Measurements from ENCODE around the gene CYFIP1.

CYFIP1 gene

DNA sequence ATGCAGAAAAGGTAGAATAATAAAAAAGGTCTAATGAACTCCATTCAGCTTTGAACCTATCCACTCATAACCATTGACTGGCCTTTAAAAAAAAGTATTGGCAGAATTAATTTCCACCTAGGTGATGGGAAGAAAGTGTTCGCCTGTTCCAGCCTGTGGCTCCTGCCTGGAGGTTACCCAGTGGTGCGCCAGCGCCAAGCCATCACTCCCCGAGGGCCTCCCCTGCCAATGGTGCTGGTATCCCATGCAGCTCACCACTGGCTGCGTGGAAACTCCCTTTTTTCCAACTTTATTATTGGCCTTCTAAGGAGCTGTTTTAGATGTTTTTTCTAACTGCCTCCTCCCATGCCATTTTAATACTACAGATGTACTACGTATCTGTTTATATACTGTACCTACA is 112.3 kb downstream of the CYFIP1 start:
- Histone ChIP-seq H3K36me3 (ENCODE audit: low read length) (peaks cover 17% of the 10 kb centered on the region), H3K9me2 (replicated peaks; ENCODE audit: insufficient read depth, low read length) (no peaks in the 10 kb centered on the region), H2AFZ (ENCODE audit: low read depth, low read length, severe bottlenecking) (no peak overlapping the region), H3K27me3 (ENCODE audit: low read length) (no peaks in the 10 kb centered on the region), H3K79me2 (ENCODE audit: insufficient read depth, low read length) (0 out of 2 replicates have a peak, but pooled peaks cover 5% of the 10 kb centered on the region), H3F3A (ENCODE audit: insufficient read depth) (no peaks in the 10 kb centered on the region; the same call in 1 of the 2 replicates), H3K9me3 (ENCODE audit: insufficient read depth, low read length) (no peaks in the 10 kb centered on the region), H3K27ac (ENCODE audit: low read depth, low read length) (no peak overlapping the region), H3K4me3 (ENCODE audit: insufficient read depth, low read length, poor library complexity, severe bottlenecking) (no peak overlapping the region), H4K20me1 (ENCODE audit: low read depth, low read length) (no peaks in the 10 kb centered on the region), H3K9ac (ENCODE audit: low read length) (no peak overlapping the region), H3K4me2 (ENCODE audit: low read depth, low read length, poor library complexity, severe bottlenecking) (no peak overlapping the region)
- no peak for TF ChIP-seq EZH2phosphoT487 (conservative IDR thresholded peaks at IDR 0.05; ENCODE audit: low read length)

DNA sequence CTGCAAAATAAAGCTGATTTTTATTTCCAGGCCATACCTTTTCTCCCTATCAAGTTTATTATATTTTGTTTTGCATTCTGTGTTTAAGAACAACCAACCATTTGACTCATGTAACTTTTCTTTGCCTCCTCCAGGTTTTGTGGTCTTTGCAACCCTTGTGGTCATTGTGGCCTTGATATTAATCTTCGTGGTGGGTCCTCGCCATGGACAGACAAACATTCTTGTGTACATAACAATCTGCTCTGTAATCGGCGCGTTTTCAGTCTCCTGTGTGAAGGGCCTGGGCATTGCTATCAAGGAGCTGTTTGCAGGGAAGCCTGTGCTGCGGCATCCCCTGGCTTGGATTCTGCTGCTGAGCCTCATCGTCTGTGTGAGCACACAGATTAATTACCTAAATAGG is 114.1 kb downstream of the CYFIP1 start:
- Histone ChIP-seq H3K4me3 (ENCODE audit: insufficient read depth, low read length, poor library complexity, severe bottlenecking) (no peak overlapping the region), H4K20me1 (ENCODE audit: low read depth, low read length) (no peaks in the 10 kb centered on the region), H3K4me2 (ENCODE audit: low read depth, low read length, poor library complexity, severe bottlenecking) (no peak overlapping the region), H3K79me2 (ENCODE audit: insufficient read depth, low read length) (0 out of 2 replicates have a peak, but pooled peaks cover 7% of the 10 kb centered on the region), H3K36me3 (ENCODE audit: low read length) (peaks cover 21% of the 10 kb centered on the region), H3K9ac (ENCODE audit: low read length) (no peak overlapping the region), H3K9me3 (ENCODE audit: insufficient read depth, low read length) (no peaks in the 10 kb centered on the region), H3K27me3 (ENCODE audit: low read length) (no peaks in the 10 kb centered on the region), H2AFZ (ENCODE audit: low read depth, low read length, severe bottlenecking) (no peak overlapping the region), H3K27ac (ENCODE audit: low read depth, low read length) (no peak overlapping the region), H3F3A (ENCODE audit: insufficient read depth) (no peaks in the 10 kb centered on the region; the same call in 1 of the 2 replicates), H3K9me2 (replicated peaks; ENCODE audit: insufficient read depth, low read length) (no peaks in the 10 kb centered on the region)
- TF ChIP-seq EZH2phosphoT487 (conservative IDR thresholded peaks at IDR 0.05; ENCODE audit: low read length): no peak
- TF ChIP-seq, protein P1, sequence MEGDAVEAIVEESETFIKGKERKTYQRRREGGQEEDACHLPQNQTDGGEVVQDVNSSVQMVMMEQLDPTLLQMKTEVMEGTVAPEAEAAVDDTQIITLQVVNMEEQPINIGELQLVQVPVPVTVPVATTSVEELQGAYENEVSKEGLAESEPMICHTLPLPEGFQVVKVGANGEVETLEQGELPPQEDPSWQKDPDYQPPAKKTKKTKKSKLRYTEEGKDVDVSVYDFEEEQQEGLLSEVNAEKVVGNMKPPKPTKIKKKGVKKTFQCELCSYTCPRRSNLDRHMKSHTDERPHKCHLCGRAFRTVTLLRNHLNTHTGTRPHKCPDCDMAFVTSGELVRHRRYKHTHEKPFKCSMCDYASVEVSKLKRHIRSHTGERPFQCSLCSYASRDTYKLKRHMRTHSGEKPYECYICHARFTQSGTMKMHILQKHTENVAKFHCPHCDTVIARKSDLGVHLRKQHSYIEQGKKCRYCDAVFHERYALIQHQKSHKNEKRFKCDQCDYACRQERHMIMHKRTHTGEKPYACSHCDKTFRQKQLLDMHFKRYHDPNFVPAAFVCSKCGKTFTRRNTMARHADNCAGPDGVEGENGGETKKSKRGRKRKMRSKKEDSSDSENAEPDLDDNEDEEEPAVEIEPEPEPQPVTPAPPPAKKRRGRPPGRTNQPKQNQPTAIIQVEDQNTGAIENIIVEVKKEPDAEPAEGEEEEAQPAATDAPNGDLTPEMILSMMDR (IDR thresholded peaks at IDR 0.05; ENCODE audit: insufficient read depth, low read length, poor library complexity, severe bottlenecking): no peak

DNA sequence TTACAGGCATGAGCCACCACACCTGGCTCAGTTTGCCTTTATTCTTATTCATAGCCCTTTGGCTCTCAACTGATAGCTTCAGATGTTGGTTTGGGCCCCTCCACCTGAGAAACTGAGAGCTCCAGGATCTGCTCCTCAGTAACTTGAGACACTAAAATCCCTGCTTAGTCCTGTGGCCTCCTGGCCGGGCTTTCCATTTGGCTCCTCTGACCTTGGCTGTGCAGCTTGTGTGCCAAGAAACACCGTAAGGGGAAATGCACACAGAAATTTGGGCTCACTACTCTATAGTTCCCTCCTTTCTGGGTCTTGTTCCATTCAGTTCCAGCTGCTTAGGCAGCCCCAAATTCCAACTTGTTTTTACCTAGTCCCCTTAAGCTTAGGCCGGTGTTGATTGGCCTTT is 116.8 kb downstream of the CYFIP1 start:
- no peaks in the 10 kb centered on the region for H3K9me3 ChIP-seq (ENCODE audit: insufficient read depth, low read length)
- H3K27me3 ChIP-seq (ENCODE audit: low read length): no peaks in the 10 kb centered on the region
- H2AFZ ChIP-seq (ENCODE audit: low read depth, low read length, severe bottlenecking): no peak overlapping the region
- no peaks in the 10 kb centered on the region for H3K9me2 ChIP-seq (replicated peaks; ENCODE audit: insufficient read depth, low read length)
- H3K79me2 ChIP-seq (ENCODE audit: insufficient read depth, low read length): 0 out of 2 replicates have a peak, but pooled peaks cover 7% of the 10 kb centered on the region
- TF ChIP-seq EZH2phosphoT487 (conservative IDR thresholded peaks at IDR 0.05; ENCODE audit: low read length): no peak
- TF ChIP-seq, protein P1 (IDR thresholded peaks at IDR 0.05; ENCODE audit: insufficient read depth, low read length, poor library complexity, severe bottlenecking): no peak
- H3K9ac ChIP-seq (ENCODE audit: low read length): no peak overlapping the region
- H4K20me1 ChIP-seq (ENCODE audit: low read depth, low read length): peaks cover 6% of the 10 kb centered on the region; the same call in 1 of the 2 replicates
- H3K27ac ChIP-seq (ENCODE audit: low read depth, low read length): no peak overlapping the region
- no peak overlapping the region for H3K4me3 ChIP-seq (ENCODE audit: insufficient read depth, low read length, poor library complexity, severe bottlenecking)
- H3F3A ChIP-seq (ENCODE audit: insufficient read depth): no peaks in the 10 kb centered on the region; the same call in 1 of the 2 replicates
- peaks cover 35% of the 10 kb centered on the region for H3K36me3 ChIP-seq (ENCODE audit: low read length)
- no peak overlapping the region for H3K4me2 ChIP-seq (ENCODE audit: low read depth, low read length, poor library complexity, severe bottlenecking)

DNA sequence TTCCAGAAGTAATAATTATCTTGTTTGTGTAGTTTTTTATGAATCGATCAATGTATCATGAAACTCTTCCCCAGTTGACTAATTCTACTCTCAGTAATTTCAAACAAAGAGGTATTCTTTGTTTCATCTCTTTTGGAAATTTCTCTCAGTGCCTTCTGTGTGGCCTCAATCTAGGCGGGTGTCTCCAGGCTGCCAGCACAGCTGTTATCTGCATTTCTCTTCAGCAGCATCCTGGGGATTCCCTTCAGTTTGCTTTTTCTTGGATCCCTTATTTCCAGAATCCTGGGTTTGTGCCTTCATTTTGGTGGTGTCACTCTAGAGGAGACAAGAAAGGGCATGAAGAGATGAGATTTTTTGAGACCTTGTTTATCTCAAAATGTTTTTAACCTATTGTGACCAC is 119.0 kb downstream of the CYFIP1 start:
- Histone ChIP-seq H3K79me2 (ENCODE audit: insufficient read depth, low read length) (0 out of 2 replicates have a peak, but pooled peaks cover 7% of the 10 kb centered on the region), H3K9ac (ENCODE audit: low read length) (no peak overlapping the region), H3K27ac (ENCODE audit: low read depth, low read length) (no peak overlapping the region), H3K9me3 (ENCODE audit: insufficient read depth, low read length) (no peaks in the 10 kb centered on the region), H3K4me3 (ENCODE audit: insufficient read depth, low read length, poor library complexity, severe bottlenecking) (no peak overlapping the region), H3K36me3 (ENCODE audit: low read length) (peaks cover 23% of the 10 kb centered on the region; the same call in 1 of the 2 replicates), H3F3A (ENCODE audit: insufficient read depth) (0 out of 2 replicates have a peak, but pooled peaks cover 3% of the 10 kb centered on the region), H4K20me1 (ENCODE audit: low read depth, low read length) (peaks cover 6% of the 10 kb centered on the region; the same call in 1 of the 2 replicates), H3K9me2 (replicated peaks; ENCODE audit: insufficient read depth, low read length) (no peaks in the 10 kb centered on the region), H3K27me3 (ENCODE audit: low read length) (no peaks in the 10 kb centered on the region), H2AFZ (ENCODE audit: low read depth, low read length, severe bottlenecking) (no peak overlapping the region), H3K4me2 (ENCODE audit: low read depth, low read length, poor library complexity, severe bottlenecking) (no peak overlapping the region)
- TF ChIP-seq EZH2phosphoT487 (conservative IDR thresholded peaks at IDR 0.05; ENCODE audit: low read length): no peak
- TF ChIP-seq, protein P1 (IDR thresholded peaks at IDR 0.05; ENCODE audit: insufficient read depth, low read length, poor library complexity, severe bottlenecking): no peak

Data from SU-DHL-6 (cell line).